Mammary epithelial cell (primary cell): ENCODE measurements around the gene PLA2G12B.

Source experiments
- CTCF ChIP-seq, 2 donors: IDR thresholded peaks in 1 of 2; conservative IDR thresholded peaks in 1 of 2; 2 replicates each; pipeline ENCODE4 v1.5.1; 2011 to 2012; ENCODE audit warnings: inconsistent platforms in 2 of 2, low read length in 2 of 2, mild to moderate bottlenecking in 2 of 2, control low read depth in 1 of 2, low read depth in 1 of 2; ENCODE audit not compliant: insufficient read depth in 1 of 2; ENCODE audit errors: extremely low read depth in 1 of 2
- EZH2 ChIP-seq: IDR thresholded peaks from 2 replicates; pipeline ENCODE4 v1.6.1; 2012; ENCODE audit warnings: low read length, inconsistent platforms, borderline replicate concordance

- TF ChIP-seq CTCF (conservative IDR thresholded peaks at IDR 0.05 in 1 of 2, IDR thresholded peaks at IDR 0.05 in 1 of 2; ENCODE audit: extremely low read depth in 1 of 2, insufficient read depth in 1 of 2, low read depth in 1 of 2, low read length in 2 of 2): no peak
- TF ChIP-seq EZH2: no peak
Measured at GRCh38 chr10:72910705-72911104, 43.9 kb downstream of the PLA2G12B start.
